HCT116 (cell line): Measurements from ENCODE around the gene TRPM8.

Source experiments
- TCF7L2 ChIP-seq: IDR thresholded peaks from 2 replicates; pipeline ENCODE4 v1.7.0; 2011; ENCODE audit warnings: borderline replicate concordance, inconsistent platforms; ENCODE audit not compliant: insufficient read depth, insufficient read length; ENCODE audit errors: extremely low read depth
- TF ChIP-seq, protein P1 (sequence below), 3 experiments: fragments of 200-600 bp in 1 of 3; sonication (generic) in 1 of 3; IDR thresholded peaks in 2 of 3; conservative IDR thresholded peaks in 1 of 3; 2 replicates each; pipeline ENCODE4 v1.5.1; 2012 to 2017; ENCODE audit warnings: low read depth in 2 of 3, low read length in 2 of 3, antibody characterized with exemption in 1 of 3, borderline replicate concordance in 1 of 3, control low read depth in 1 of 3, mild to moderate bottlenecking in 1 of 3, mixed read lengths in 1 of 3, mixed run types in 1 of 3, moderate library complexity in 1 of 3; ENCODE audit not compliant: insufficient read depth in 1 of 3
- TF ChIP-seq, protein P2 (sequence below): IDR thresholded peaks from 2 replicates; pipeline ENCODE4 v1.6.1; 2012

DNA sequence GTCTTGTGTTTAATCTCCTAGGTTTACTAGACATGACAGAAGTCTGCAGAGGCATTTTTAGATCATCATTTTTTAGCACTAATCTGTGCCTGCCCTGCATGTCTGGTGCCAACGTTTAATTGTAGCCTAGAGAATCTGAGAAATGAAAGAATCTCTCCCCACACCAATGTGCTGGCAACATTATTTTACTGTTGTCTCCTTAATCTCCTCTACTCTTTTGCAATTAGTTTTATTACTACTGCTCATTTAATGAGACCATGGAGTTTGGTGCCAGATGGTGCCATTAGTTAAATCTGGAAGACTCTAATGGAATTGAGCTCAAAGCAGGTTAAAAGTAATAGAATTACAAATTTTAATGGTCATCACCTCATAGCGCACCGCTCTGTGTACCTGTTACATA lies 129.3 kb downstream of the TRPM8 start:
- TF ChIP-seq, protein P1, sequence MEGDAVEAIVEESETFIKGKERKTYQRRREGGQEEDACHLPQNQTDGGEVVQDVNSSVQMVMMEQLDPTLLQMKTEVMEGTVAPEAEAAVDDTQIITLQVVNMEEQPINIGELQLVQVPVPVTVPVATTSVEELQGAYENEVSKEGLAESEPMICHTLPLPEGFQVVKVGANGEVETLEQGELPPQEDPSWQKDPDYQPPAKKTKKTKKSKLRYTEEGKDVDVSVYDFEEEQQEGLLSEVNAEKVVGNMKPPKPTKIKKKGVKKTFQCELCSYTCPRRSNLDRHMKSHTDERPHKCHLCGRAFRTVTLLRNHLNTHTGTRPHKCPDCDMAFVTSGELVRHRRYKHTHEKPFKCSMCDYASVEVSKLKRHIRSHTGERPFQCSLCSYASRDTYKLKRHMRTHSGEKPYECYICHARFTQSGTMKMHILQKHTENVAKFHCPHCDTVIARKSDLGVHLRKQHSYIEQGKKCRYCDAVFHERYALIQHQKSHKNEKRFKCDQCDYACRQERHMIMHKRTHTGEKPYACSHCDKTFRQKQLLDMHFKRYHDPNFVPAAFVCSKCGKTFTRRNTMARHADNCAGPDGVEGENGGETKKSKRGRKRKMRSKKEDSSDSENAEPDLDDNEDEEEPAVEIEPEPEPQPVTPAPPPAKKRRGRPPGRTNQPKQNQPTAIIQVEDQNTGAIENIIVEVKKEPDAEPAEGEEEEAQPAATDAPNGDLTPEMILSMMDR (IDR thresholded peaks at IDR 0.05 in 2 of 3, conservative IDR thresholded peaks at IDR 0.05 in 1 of 3; ENCODE audit: borderline replicate concordance in 1 of 3, insufficient read depth in 1 of 3, low read depth in 2 of 3, low read length in 2 of 3), result no peak
- TF ChIP-seq, protein P2, sequence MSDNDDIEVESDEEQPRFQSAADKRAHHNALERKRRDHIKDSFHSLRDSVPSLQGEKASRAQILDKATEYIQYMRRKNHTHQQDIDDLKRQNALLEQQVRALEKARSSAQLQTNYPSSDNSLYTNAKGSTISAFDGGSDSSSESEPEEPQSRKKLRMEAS, result no peak
- no peak for TF ChIP-seq TCF7L2
